ENCODE measurements around the gene CEP63. TPM values are rescaled to one million over a fixed set of nuclear protein-coding genes. Genes with fewer than 3 reads are reported as not detected.
A peak's percentile ranks its signal among the peaks of the same experiment; 100 is the strongest.

The CEP63 gene
- total and polyA plus RNA-seq, 2 experiments from 2014 or later: 15.8 to 237 TPM

GRCh38 chr3:134473868-134474546 lies 11.8 kb upstream of the CEP63 start:
- WGBS (ENCODE audit: low lambda C conversion rate, missing lambda C conversion rate): 33% methylated on average over 9 of the region's 9 CpGs
- H3K27ac ChIP-seq: no peak overlapping the region
- H3K27me3 ChIP-seq: no peaks in the 10 kb centered on the region
- no peak overlapping the region for H3K4me2 ChIP-seq
- H3K9me2 ChIP-seq (replicated peaks; ENCODE audit: insufficient read depth): no peaks in the 10 kb centered on the region
- no peaks in the 10 kb centered on the region for H3K9me3 ChIP-seq (ENCODE audit: low read depth)
- H3K36me3 ChIP-seq (replicated peaks; ENCODE audit: insufficient read depth, low read depth): no peaks in the 10 kb centered on the region
- TF ChIP-seq EZH2phosphoT487 (IDR thresholded peaks at IDR 0.05; ENCODE audit: low read depth, severe bottlenecking, unreplicated experiment): no peak
- TF ChIP-seq CTCF (IDR thresholded peaks at IDR 0.05; ENCODE audit: poor library complexity): peak; percentile 86
- H3K79me2 ChIP-seq: no peaks in the 10 kb centered on the region
- no peaks in the 10 kb centered on the region for H4K20me1 ChIP-seq (ENCODE audit: insufficient read depth, poor library complexity, severe bottlenecking)
- peak; percentile 92 for DNase-seq (ENCODE audit: low spot score)
- peaks cover 4% of the 10 kb centered on the region for H3K4me1 ChIP-seq (ENCODE audit: insufficient read depth)
- no peak overlapping the region for H3K4me3 ChIP-seq
- H2AFZ ChIP-seq: no peak overlapping the region

- 91% methylated on average over 5 of the region's 5 CpGs for WGBS (ENCODE audit: low lambda C conversion rate, missing lambda C conversion rate)
Observed at GRCh38 chr3:134474956-134475355, 10.9 kb upstream of the CEP63 start.

GRCh38 chr3:134476306-134476705 lies 9.6 kb upstream of the CEP63 start:
- Histone ChIP-seq H4K20me1 (ENCODE audit: insufficient read depth, poor library complexity, severe bottlenecking) (no peaks in the 10 kb centered on the region), H3K9me2 (replicated peaks; ENCODE audit: insufficient read depth) (no peaks in the 10 kb centered on the region), H3K36me3 (replicated peaks; ENCODE audit: insufficient read depth, low read depth) (no peaks in the 10 kb centered on the region), H3K9me3 (ENCODE audit: low read depth) (no peaks in the 10 kb centered on the region), H3K4me1 (ENCODE audit: insufficient read depth) (peaks cover 4% of the 10 kb centered on the region), H2AFZ (no peak overlapping the region), H3K27ac (no peak overlapping the region), H3K79me2 (peaks cover under 1% of the 10 kb centered on the region), H3K4me2 (no peak overlapping the region), H3K27me3 (no peaks in the 10 kb centered on the region), H3K4me3 (no peak overlapping the region)
- 80% methylated on average over 4 of the region's 4 CpGs for WGBS (ENCODE audit: low lambda C conversion rate, missing lambda C conversion rate)
- TF ChIP-seq EZH2phosphoT487 (IDR thresholded peaks at IDR 0.05; ENCODE audit: low read depth, severe bottlenecking, unreplicated experiment): no peak
- TF ChIP-seq CTCF (IDR thresholded peaks at IDR 0.05; ENCODE audit: poor library complexity): no peak
- no peak for TF ChIP-seq EZH2 (IDR thresholded peaks at IDR 0.05; ENCODE audit: borderline replicate concordance)
- DNase-seq (ENCODE audit: low spot score): no peak

More at GRCh38 chr3:134474956-134475355, 10.9 kb upstream of the CEP63 start:
- TF ChIP-seq EZH2phosphoT487 (IDR thresholded peaks at IDR 0.05; ENCODE audit: low read depth, severe bottlenecking, unreplicated experiment) (no peak), CTCF (IDR thresholded peaks at IDR 0.05; ENCODE audit: poor library complexity) (no peak)
- Histone ChIP-seq H3K4me2 (no peak overlapping the region), H4K20me1 (ENCODE audit: insufficient read depth, poor library complexity, severe bottlenecking) (no peaks in the 10 kb centered on the region), H3K4me1 (ENCODE audit: insufficient read depth) (peaks cover 4% of the 10 kb centered on the region), H2AFZ (no peak overlapping the region), H3K9me2 (replicated peaks; ENCODE audit: insufficient read depth) (no peaks in the 10 kb centered on the region), H3K36me3 (replicated peaks; ENCODE audit: insufficient read depth, low read depth) (no peaks in the 10 kb centered on the region), H3K4me3 (no peak overlapping the region), H3K27ac (no peak overlapping the region), H3K79me2 (no peaks in the 10 kb centered on the region), H3K27me3 (no peaks in the 10 kb centered on the region), H3K9me3 (ENCODE audit: low read depth) (no peaks in the 10 kb centered on the region)
- DNase-seq (ENCODE audit: low spot score): no peak

Measured in hepatocyte (in vitro differentiated cells).